ENCODE data around the gene FOXN3. TPM values are rescaled to one million over a fixed set of nuclear protein-coding genes. Genes with fewer than 3 reads are reported as not detected.

The FOXN3 gene
- total RNA-seq, 2 experiments from 2014 or later, result 124 to 127 TPM

GRCh38 chr14:89435492-89435891 is 18.5 kb upstream of the FOXN3 start:
- Mint-ChIP-seq H3K27me3 (no peaks in the 10 kb centered on the region), H3K9me3 (no peaks in the 10 kb centered on the region), H3K4me3 (no peak overlapping the region), H3K4me1 (ENCODE audit: low read depth) (peaks cover 49% of the 10 kb centered on the region), H3K36me3 (ENCODE audit: low read depth) (peaks cover 5% of the 10 kb centered on the region), H3K27ac (peak overlapping the region; percentile 66)
- Histone ChIP-seq H3K27me3 (ENCODE audit: control insufficient read depth in 1 of 2, insufficient read depth in 2 of 2, low read length in 2 of 2) (no peaks in the 10 kb centered on the region), H3K36me3 (ENCODE audit: insufficient read depth, low read length) (peaks cover 5% of the 10 kb centered on the region), H3K4me3 (ENCODE audit: low read length) (no peak overlapping the region), H3K9me3 (ENCODE audit: control insufficient read depth in 1 of 2, insufficient read depth in 1 of 2, low read length in 2 of 2) (no peaks in the 10 kb centered on the region), H3K4me1 (ENCODE audit: insufficient read depth, low read length) (peaks cover 14% of the 10 kb centered on the region), H3K27ac (ENCODE audit: low read depth in 1 of 2, low read length in 2 of 2) (no peak overlapping the region)
- no peak for TF ChIP-seq CTCF (IDR thresholded peaks at IDR 0.05)
- intact Hi-C loops (cut with DNase I, micrococcal nuclease), result no loop called here
- ChIA-PET POLR2A (interaction anchor here (0.6 to 1.0 kb wide), 2 partner anchors 19 to 23 kb away, joined by 3 to 4 read pairs; no protein-coding TSS in a partner anchor), CTCF (interaction anchor here (0.6 to 0.9 kb wide), 2 partner anchors 12 to 390 kb away, joined by 3 read pairs; no protein-coding TSS in a partner anchor)
- no peak for DNase-seq
- no peak for ATAC-seq (ENCODE audit: poor library complexity)

DNA sequence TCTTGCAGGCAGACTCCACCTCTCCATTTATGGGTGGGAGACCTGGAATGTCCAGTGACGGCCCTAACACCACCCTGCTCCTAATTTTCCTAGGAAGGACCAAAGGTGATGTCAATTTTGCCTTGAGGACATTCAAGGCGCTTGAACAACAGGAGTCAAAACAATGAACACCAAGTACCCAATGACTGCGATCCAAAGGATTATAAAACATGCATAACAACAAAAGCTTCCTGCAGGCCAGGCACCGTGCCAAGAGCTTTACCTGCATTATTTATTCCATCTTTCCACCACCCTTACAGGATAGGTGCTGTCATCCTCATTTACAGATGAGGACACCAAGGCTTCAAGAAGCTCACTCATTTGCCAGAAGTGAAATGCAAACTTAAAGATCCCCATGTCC is 15.2 kb upstream of the FOXN3 start:
- H3K9me3 ChIP-seq (ENCODE audit: control insufficient read depth in 1 of 2, insufficient read depth in 1 of 2, low read length in 2 of 2), result no peaks in the 10 kb centered on the region
- DNase-seq, result no peak
- peaks cover 55% of the 10 kb centered on the region for H3K4me1 Mint-ChIP-seq (ENCODE audit: low read depth)
- H3K27ac Mint-ChIP-seq, result peak overlapping the region; percentile 80
- intact Hi-C loops (cut with DNase I, micrococcal nuclease), result loop anchor here in 1 of 2 experiments (5.0 kb wide), 1 partner anchor 185 kb away; no protein-coding TSS in a partner anchor
- ChIA-PET POLR2A (no interaction called here), CTCF (no interaction called here)
- no peaks in the 10 kb centered on the region for H3K36me3 ChIP-seq (ENCODE audit: insufficient read depth, low read length)
- no peaks in the 10 kb centered on the region for H3K9me3 Mint-ChIP-seq
- no peaks in the 10 kb centered on the region for H3K27me3 ChIP-seq (ENCODE audit: control insufficient read depth in 1 of 2, insufficient read depth in 2 of 2, low read length in 2 of 2)
- ATAC-seq (ENCODE audit: poor library complexity), result no peak
- H3K4me3 ChIP-seq (ENCODE audit: low read length), result no peak overlapping the region
- H3K36me3 Mint-ChIP-seq (ENCODE audit: low read depth), result peaks cover 7% of the 10 kb centered on the region
- peak overlapping the region; percentile 75 for H3K4me3 Mint-ChIP-seq
- no peak for TF ChIP-seq CTCF (IDR thresholded peaks at IDR 0.05)
- peak overlapping the region in 1 of 2 donors; percentile 7 for H3K27ac ChIP-seq (ENCODE audit: low read depth in 1 of 2, low read length in 2 of 2)
- H3K4me1 ChIP-seq (ENCODE audit: insufficient read depth, low read length), result peaks cover 28% of the 10 kb centered on the region
- no peaks in the 10 kb centered on the region for H3K27me3 Mint-ChIP-seq

DNA sequence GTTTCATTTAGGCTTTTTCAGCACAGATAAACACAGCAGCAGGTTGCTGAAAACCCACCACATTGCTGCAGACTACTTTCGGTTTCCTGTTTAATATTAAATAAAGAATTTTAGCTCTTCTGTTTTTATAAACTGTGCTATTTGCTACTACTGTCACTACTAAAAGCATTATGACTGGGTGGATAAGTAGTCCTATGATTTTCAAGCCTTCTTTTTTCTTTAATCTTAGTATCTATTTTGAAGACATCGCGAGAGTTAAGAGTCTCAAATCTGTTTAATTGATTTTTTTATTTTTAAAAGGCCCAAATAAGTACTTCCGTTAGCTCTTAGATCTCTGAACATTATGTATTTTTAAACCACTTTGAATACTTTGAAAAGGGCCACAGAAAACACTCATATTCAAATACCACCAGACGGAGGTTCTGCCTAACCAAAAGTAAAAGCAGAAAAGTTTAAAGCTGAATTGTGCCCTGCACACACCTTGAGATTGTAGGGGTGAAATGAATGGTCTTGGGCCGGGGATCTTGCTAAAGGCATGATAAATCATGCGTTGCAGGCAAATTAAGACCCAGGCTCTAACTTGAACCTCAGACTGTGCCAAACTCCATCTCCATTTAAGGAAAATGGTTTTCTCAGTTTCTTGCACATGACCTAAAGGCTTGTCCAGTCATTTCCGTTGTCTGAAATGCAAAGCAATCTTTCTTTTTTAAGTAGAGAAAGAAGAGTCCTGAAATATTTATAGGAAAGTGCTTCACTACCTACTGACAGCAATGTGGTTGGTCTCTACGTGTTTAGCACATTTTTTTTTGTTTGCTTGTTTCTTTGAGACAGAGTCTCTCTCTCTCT is 13.6 kb upstream of the FOXN3 start:
- CTCF ChIA-PET, result interaction anchor here (0.8 to 1.0 kb wide), 2 partner anchors 12 to 19 kb away, joined by 3 read pairs; no protein-coding TSS in a partner anchor
- POLR2A ChIA-PET, result interaction anchor here (0.5 to 2.7 kb wide), 11 partner anchors 12 to 310 kb away, joined by 3 to 16 read pairs (median 3); no protein-coding TSS in a partner anchor
- ATAC-seq (ENCODE audit: poor library complexity) (peak; percentile 83), DNase-seq (peak in 4 of 14 experiments; percentile 23 to 79 (median 76))
- peaks cover 7% of the 10 kb centered on the region for H3K36me3 Mint-ChIP-seq (ENCODE audit: low read depth)
- no peaks in the 10 kb centered on the region for H3K9me3 ChIP-seq (ENCODE audit: control insufficient read depth in 1 of 2, insufficient read depth in 1 of 2, low read length in 2 of 2)
- H3K9me3 Mint-ChIP-seq, result no peaks in the 10 kb centered on the region
- H3K27ac Mint-ChIP-seq, result peak overlapping the region; percentile 80
- peaks cover 24% of the 10 kb centered on the region for H3K4me1 ChIP-seq (ENCODE audit: insufficient read depth, low read length)
- H3K27me3 ChIP-seq (ENCODE audit: control insufficient read depth in 1 of 2, insufficient read depth in 2 of 2, low read length in 2 of 2), result no peaks in the 10 kb centered on the region
- H3K27me3 Mint-ChIP-seq, result no peaks in the 10 kb centered on the region
- H3K4me3 Mint-ChIP-seq, result peak overlapping the region; percentile 76
- peak overlapping the region; percentile 57 to 59 for H3K27ac ChIP-seq (ENCODE audit: low read depth in 1 of 2, low read length in 2 of 2)
- H3K4me3 ChIP-seq (ENCODE audit: low read length), result peak overlapping the region; percentile 50
- no peak for TF ChIP-seq CTCF (IDR thresholded peaks at IDR 0.05)
- H3K36me3 ChIP-seq (ENCODE audit: insufficient read depth, low read length), result no peaks in the 10 kb centered on the region
- H3K4me1 Mint-ChIP-seq (ENCODE audit: low read depth), result peaks cover 54% of the 10 kb centered on the region
- intact Hi-C loops (cut with DNase I, micrococcal nuclease), result loop anchor here in 1 of 2 experiments (1.0 to 5.0 kb wide), 2 partner anchors 12 to 187 kb away; no protein-coding TSS in a partner anchor
